GM23338 (cell line): ENCODE data around the gene GMPR. TPM values are rescaled to one million over a fixed set of nuclear protein-coding genes. Genes with fewer than 3 reads are reported as not detected.

Source experiments
- ATAC-seq: fragments of 200-7000 bp; cut with Tn5 transposase; 3 replicates; pipeline ENCODE4 v1.9.1; 2020
- DNase-seq: peaks from one replicate; pipeline ENCODE4 v3.0.0-alpha.2; 2015; ENCODE audit warnings: low spot score
- H2AFZ ChIP-seq: fragments of 200-600 bp; sonication (generic); 2 replicates; pipeline ENCODE4 v1.8.0; 2016; ENCODE audit warnings: antibody characterized with exemption, mild to moderate bottlenecking, moderate library complexity
- H3F3A ChIP-seq: fragments of 200-600 bp; sonication (generic); replicated peaks from 2 replicates; pipeline ENCODE4 v1.8.0; 2017; ENCODE audit warnings: antibody characterized with exemption, mixed run types, low read depth
- H3K27ac ChIP-seq: fragments of 200-600 bp; sonication (generic); 2 replicates; pipeline ENCODE4 v1.6.1; 2016; ENCODE audit warnings: low read depth
- H3K27me3 ChIP-seq: fragments of 200-600 bp; sonication (generic); 2 replicates; pipeline ENCODE4 v1.8.0; 2016; ENCODE audit warnings: mild to moderate bottlenecking, mixed run types, moderate library complexity; ENCODE audit not compliant: insufficient read depth
- H3K36me3 ChIP-seq: fragments of 200-600 bp; sonication (generic); 2 replicates; pipeline ENCODE4 v1.8.0; 2016; ENCODE audit warnings: mild to moderate bottlenecking; ENCODE audit not compliant: insufficient read depth
- H3K4me1 ChIP-seq: fragments of 200-600 bp; sonication (generic); 2 replicates; pipeline ENCODE4 v1.8.0; 2016; ENCODE audit warnings: mild to moderate bottlenecking, moderate library complexity; ENCODE audit not compliant: insufficient read depth
- H3K4me2 ChIP-seq: fragments of 200-600 bp; sonication (generic); 2 replicates; pipeline ENCODE4 v1.7.1; 2017; ENCODE audit warnings: mixed run types
- H3K4me3 ChIP-seq: fragments of 200-600 bp; sonication (generic); 2 replicates; pipeline ENCODE4 v1.6.1; 2016; ENCODE audit warnings: mixed run types
- H3K79me2 ChIP-seq: fragments of 200-600 bp; sonication (generic); replicated peaks from 2 replicates; pipeline ENCODE4 v1.8.0; 2017; ENCODE audit warnings: mild to moderate bottlenecking; ENCODE audit not compliant: insufficient read depth
- H3K9me2 ChIP-seq: fragments of 200-600 bp; sonication (generic); 2 replicates; pipeline ENCODE4 v1.8.0; 2017; ENCODE audit not compliant: insufficient read depth
- H4K20me1 ChIP-seq: fragments of 200-600 bp; sonication (generic); replicated peaks from 2 replicates; pipeline ENCODE4 v1.8.0; 2017; ENCODE audit warnings: mild to moderate bottlenecking; ENCODE audit not compliant: insufficient read depth
- H3K27ac Mint-ChIP-seq: 2 replicates; pipeline ENCODE4 v1.8.0; 2020; ENCODE audit warnings: inconsistent platforms, mild to moderate bottlenecking, moderate library complexity, mixed read lengths
- H3K27me3 Mint-ChIP-seq: 3 replicates; pipeline ENCODE4 v1.8.0; 2022; ENCODE audit warnings: low read depth, mild to moderate bottlenecking, moderate library complexity, mixed read lengths, inconsistent platforms; ENCODE audit not compliant: insufficient read depth, poor library complexity
- H3K36me3 Mint-ChIP-seq: 3 replicates; pipeline ENCODE4 v1.8.0; 2021; ENCODE audit warnings: low read depth, mild to moderate bottlenecking, inconsistent platforms, moderate library complexity, mixed read lengths
- H3K4me1 Mint-ChIP-seq: 3 replicates; pipeline ENCODE4 v1.8.0; 2020; ENCODE audit warnings: mild to moderate bottlenecking, inconsistent platforms, mixed read lengths
- H3K4me3 Mint-ChIP-seq: 3 replicates; pipeline ENCODE4 v1.8.0; 2021; ENCODE audit warnings: moderate library complexity, mild to moderate bottlenecking, inconsistent platforms, mixed read lengths
- H3K9me3 Mint-ChIP-seq: 3 replicates; pipeline ENCODE4 v1.8.0; 2020; ENCODE audit warnings: moderate library complexity, mild to moderate bottlenecking, inconsistent platforms, mixed read lengths
- EZH2 ChIP-seq: fragments of 200-600 bp; sonication (generic); IDR thresholded peaks from one replicate; pipeline ENCODE4 v1.8.0; 2017; ENCODE audit warnings: antibody characterized with exemption, mild to moderate bottlenecking, low read depth; ENCODE audit not compliant: unreplicated experiment
- EZH2phosphoT487 ChIP-seq: fragments of 200-600 bp; sonication (generic); IDR thresholded peaks from one replicate; pipeline ENCODE4 v1.8.1; 2018; ENCODE audit warnings: antibody characterized with exemption; ENCODE audit not compliant: unreplicated experiment
- JUNB ChIP-seq: IDR thresholded peaks from one replicate; pipeline ENCODE4 v1.6.1; 2016; ENCODE audit warnings: antibody characterized with exemption; ENCODE audit not compliant: unreplicated experiment
- NANOG ChIP-seq: IDR thresholded peaks from 2 replicates; pipeline ENCODE4 v1.6.1; 2016; ENCODE audit warnings: antibody characterized with exemption, borderline replicate concordance
- STAT1 ChIP-seq: IDR thresholded peaks from one replicate; pipeline ENCODE4 v1.6.1; 2016; ENCODE audit warnings: antibody characterized with exemption; ENCODE audit not compliant: unreplicated experiment
- ZNF114 ChIP-seq: fragments of 250-450 bp; sonication (Bioruptor Pico); IDR thresholded peaks from 2 replicates; pipeline ENCODE4 v1.5.0; 2020; ENCODE audit warnings: mild to moderate bottlenecking, moderate library complexity
- polyA plus RNA-seq: library from polyadenylated mRNA; unstranded; fragments of >200 nt; fragmentation: Nextera tagmentation; extraction: Ambion mirVana; gene quantifications from 2 replicates; pipeline ENCODE4 v1.2.1, GENCODE V29; 2016
- total RNA-seq: library from RNA; depleted of rRNA; stranded (reverse); fragments of >200 nt; shearing (Covaris generic); gene quantifications from 2 replicates; pipeline ENCODE4 v1.2.3, GENCODE V29; 2014
- TF ChIP-seq, protein P1 (sequence below): IDR thresholded peaks from 2 replicates; pipeline ENCODE4 v1.6.1; 2016; ENCODE audit warnings: antibody characterized with exemption
- TF ChIP-seq, protein P2 (sequence below): fragments of 250-450 bp; sonication (Bioruptor Pico); IDR thresholded peaks from 2 replicates; pipeline ENCODE4 v1.5.0; 2020; ENCODE audit warnings: mild to moderate bottlenecking, moderate library complexity

Gene GMPR
- total and polyA plus RNA-seq, 2 experiments from 2014 or later = 0.23 to 0.35 TPM

DNA sequence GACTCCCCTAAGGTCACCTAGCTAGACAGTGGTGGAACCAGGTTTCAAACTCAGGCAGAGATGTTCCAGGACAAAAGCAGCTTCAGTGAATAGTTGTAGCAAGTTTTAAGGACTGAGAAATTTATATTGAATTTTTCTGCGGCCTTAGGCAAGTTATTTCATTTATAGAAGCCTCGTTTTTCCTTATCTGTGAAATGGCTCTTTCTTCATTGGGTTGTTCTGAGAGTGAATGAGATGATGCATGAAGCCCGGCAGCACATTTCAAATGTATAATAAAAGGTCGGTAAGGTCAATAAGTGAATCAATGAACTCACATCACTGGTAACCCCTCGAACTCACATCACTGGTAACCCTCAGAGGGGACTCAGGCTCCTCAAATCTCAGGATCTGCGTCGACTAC is 1.1 kb upstream of the GMPR start:
- H3K4me2 ChIP-seq = no peak overlapping the region
- peaks cover 28% of the 10 kb centered on the region for H3K27me3 Mint-ChIP-seq

More for the DNA sequence above, 1.1 kb upstream of the GMPR start:
- TF ChIP-seq, protein P1, sequence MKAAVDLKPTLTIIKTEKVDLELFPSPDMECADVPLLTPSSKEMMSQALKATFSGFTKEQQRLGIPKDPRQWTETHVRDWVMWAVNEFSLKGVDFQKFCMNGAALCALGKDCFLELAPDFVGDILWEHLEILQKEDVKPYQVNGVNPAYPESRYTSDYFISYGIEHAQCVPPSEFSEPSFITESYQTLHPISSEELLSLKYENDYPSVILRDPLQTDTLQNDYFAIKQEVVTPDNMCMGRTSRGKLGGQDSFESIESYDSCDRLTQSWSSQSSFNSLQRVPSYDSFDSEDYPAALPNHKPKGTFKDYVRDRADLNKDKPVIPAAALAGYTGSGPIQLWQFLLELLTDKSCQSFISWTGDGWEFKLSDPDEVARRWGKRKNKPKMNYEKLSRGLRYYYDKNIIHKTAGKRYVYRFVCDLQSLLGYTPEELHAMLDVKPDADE = no peak
- TF ChIP-seq NANOG (no peak), STAT1 (no peak), JUNB (no peak), ZNF114 (CRISPR knock-in tag) (no peak), EZH2phosphoT487 (no peak), EZH2 (no peak)
- TF ChIP-seq, protein P2, sequence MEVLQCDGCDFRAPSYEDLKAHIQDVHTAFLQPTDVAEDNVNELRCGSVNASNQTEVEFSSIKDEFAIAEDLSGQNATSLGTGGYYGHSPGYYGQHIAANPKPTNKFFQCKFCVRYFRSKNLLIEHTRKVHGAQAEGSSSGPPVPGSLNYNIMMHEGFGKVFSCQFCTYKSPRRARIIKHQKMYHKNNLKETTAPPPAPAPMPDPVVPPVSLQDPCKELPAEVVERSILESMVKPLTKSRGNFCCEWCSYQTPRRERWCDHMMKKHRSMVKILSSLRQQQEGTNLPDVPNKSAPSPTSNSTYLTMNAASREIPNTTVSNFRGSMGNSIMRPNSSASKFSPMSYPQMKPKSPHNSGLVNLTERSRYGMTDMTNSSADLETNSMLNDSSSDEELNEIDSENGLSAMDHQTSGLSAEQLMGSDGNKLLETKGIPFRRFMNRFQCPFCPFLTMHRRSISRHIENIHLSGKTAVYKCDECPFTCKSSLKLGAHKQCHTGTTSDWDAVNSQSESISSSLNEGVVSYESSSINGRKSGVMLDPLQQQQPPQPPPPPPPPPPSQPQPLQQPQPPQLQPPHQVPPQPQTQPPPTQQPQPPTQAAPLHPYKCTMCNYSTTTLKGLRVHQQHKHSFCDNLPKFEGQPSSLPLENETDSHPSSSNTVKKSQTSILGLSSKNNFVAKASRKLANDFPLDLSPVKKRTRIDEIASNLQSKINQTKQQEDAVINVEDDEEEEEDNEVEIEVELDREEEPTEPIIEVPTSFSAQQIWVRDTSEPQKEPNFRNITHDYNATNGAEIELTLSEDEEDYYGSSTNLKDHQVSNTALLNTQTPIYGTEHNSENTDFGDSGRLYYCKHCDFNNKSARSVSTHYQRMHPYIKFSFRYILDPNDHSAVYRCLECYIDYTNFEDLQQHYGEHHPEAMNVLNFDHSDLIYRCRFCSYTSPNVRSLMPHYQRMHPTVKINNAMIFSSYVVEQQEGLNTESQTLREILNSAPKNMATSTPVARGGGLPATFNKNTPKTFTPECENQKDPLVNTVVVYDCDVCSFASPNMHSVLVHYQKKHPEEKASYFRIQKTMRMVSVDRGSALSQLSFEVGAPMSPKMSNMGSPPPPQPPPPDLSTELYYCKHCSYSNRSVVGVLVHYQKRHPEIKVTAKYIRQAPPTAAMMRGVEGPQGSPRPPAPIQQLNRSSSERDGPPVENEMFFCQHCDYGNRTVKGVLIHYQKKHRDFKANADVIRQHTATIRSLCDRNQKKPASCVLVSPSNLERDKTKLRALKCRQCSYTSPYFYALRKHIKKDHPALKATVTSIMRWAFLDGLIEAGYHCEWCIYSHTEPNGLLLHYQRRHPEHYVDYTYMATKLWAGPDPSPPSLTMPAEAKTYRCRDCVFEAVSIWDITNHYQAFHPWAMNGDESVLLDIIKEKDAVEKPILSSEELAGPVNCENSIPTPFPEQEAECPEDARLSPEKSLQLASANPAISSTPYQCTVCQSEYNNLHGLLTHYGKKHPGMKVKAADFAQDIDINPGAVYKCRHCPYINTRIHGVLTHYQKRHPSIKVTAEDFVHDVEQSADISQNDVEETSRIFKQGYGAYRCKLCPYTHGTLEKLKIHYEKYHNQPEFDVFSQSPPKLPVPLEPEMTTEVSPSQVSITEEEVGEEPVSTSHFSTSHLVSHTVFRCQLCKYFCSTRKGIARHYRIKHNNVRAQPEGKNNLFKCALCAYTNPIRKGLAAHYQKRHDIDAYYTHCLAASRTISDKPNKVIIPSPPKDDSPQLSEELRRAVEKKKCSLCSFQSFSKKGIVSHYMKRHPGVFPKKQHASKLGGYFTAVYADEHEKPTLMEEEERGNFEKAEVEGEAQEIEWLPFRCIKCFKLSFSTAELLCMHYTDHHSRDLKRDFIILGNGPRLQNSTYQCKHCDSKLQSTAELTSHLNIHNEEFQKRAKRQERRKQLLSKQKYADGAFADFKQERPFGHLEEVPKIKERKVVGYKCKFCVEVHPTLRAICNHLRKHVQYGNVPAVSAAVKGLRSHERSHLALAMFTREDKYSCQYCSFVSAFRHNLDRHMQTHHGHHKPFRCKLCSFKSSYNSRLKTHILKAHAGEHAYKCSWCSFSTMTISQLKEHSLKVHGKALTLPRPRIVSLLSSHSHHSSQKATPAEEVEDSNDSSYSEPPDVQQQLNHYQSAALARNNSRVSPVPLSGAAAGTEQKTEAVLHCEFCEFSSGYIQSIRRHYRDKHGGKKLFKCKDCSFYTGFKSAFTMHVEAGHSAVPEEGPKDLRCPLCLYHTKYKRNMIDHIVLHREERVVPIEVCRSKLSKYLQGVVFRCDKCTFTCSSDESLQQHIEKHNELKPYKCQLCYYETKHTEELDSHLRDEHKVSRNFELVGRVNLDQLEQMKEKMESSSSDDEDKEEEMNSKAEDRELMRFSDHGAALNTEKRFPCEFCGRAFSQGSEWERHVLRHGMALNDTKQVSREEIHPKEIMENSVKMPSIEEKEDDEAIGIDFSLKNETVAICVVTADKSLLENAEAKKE (CRISPR knock-in tag) = no peak
- Histone ChIP-seq H3K4me3 (no peak overlapping the region), H3K9me2 (no peaks in the 10 kb centered on the region), H2AFZ (no peak overlapping the region), H3K36me3 (no peaks in the 10 kb centered on the region), H3K4me1 (peaks cover 6% of the 10 kb centered on the region; the same call in 1 of the 2 replicates), H3F3A (no peaks in the 10 kb centered on the region), H3K27ac (no peak overlapping the region), H3K27me3 (peaks cover 45% of the 10 kb centered on the region), H3K79me2 (no peaks in the 10 kb centered on the region), H4K20me1 (no peaks in the 10 kb centered on the region)
- Mint-ChIP-seq H3K36me3 (no peaks in the 10 kb centered on the region), H3K9me3 (no peaks in the 10 kb centered on the region), H3K4me3 (peak overlapping the region; percentile 71; the same call in 1 of the 3 replicates), H3K27ac (no peak overlapping the region), H3K4me1 (peaks cover 3% of the 10 kb centered on the region)
- ATAC-seq (no peak), DNase-seq (no peak)
